NCI-H1436 treated with DMSO at 0.1 percent for 48 hours (cell line): ENCODE measurements around the gene FLNA.
"Not testable (repeated sequence)": the region's sequence is repeated elsewhere in the genome, so short reads cannot be mapped to it uniquely, and the experiment has no call there.

Source experiments
- DNase-seq: peaks from one replicate; lab custom pipeline; 2025; lab: John Stamatoyannopoulos, UW

FLNA gene

GRCh38 chrX:154308108-154308946 is 66.1 kb downstream of the FLNA start:
- no peak for DNase-seq

DNA sequence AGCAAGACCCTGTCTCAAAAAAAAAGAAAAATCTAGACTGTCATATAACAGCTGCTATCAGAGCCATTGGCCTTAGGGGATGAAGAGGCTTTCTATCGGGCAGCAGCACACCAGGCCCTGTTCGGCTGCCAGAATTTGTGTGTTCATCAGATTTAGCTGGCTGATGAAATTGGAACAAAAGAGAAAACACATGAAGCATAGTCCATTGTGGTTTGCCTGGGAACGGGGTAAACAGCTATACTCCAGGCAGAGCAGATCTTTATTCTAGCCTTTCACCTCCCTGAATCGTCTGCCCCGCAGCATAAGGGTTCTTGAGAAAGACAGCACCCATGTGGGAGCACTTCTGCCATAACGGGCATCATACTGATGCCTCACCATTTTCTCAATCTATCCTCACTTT is 67.2 kb downstream of the FLNA start:
- DNase-seq = no peak

GRCh38 chrX:154305541-154306205 is 68.8 kb downstream of the FLNA start:
- no peak for DNase-seq

DNA sequence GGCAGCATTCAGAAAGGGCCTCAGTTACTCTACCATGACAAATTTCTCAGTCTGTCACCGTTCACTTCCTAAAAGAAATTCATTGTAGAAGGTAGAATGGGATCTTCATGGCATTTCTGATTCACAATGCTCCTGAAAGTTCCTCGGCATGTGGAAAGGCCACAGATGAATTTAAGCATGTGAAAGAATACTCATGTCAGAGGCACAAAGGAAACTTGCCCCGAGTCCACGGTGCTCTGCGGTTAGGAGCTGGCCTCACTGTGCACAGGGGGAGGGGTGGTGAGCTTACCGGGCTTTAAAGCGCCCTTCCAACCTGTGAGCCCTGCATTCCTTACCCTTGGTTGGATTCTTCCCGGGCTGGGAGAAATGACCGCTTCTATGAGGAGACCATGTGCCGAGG is 69.6 kb downstream of the FLNA start:
- DNase-seq = no peak

GRCh38 chrX:154303476-154303875 is 71.0 kb downstream of the FLNA start:
- DNase-seq = no peak

DNA sequence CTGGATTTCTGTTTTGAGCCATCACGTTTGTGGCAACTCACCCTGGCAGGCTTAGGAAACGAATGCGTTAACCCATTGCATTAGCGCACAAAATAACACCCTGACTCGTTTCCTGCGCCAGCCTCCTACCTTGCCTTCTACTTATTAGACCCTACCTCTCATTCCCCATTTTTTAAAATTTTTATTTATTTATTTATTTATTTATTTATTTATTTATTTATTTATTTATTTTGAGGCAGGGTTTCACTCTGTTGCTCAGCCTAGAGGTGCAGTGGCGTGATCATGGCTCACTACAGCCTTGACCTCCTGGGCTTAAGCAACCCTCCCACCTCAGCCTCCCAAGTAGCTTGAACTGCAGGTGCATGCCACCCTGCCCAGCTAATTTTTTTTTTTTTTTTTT is 71.4 kb downstream of the FLNA start:
- not testable (repeated sequence) for DNase-seq

- no peak for DNase-seq
These were observed 73.6 kb downstream of the FLNA start for GRCh38 chrX:154300816-154301215.
